Measurements from ENCODE around the gene JPH3. TPM values are rescaled to one million over a fixed set of nuclear protein-coding genes. Genes with fewer than 3 reads are reported as not detected.

Gene JPH3
- total and polyA plus RNA-seq, 2 experiments from 2014 or later: 1.8 to 4.8 TPM

DNA sequence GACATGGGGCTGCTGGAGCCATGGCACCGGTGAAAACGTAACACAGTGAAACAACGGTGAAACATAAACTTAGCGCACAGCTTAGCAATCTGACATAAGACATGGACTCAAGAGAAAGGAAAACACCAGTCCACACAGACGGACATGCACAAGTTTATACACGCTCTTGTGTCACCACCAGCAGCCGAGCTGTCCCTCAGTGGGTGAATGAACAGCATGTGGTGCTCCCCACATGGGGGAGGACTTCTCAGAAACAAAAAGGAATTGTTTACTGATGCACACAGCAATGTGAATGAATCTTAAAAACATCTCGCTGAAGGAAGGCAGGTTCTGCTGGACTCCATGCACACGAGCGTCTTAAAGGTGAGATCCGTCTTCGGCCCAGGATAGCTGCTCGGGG lies 129.3 kb downstream of the JPH3 start:
- Histone ChIP-seq H3K4me3 (no peak overlapping the region), H3K9me3 (ENCODE audit: low read depth) (no peaks in the 10 kb centered on the region), H2AFZ (no peak overlapping the region), H3K27ac (no peak overlapping the region), H3K27me3 (no peaks in the 10 kb centered on the region), H3K36me3 (replicated peaks; ENCODE audit: insufficient read depth, low read depth) (no peaks in the 10 kb centered on the region), H3K4me2 (no peak overlapping the region), H3K4me1 (ENCODE audit: insufficient read depth) (no peaks in the 10 kb centered on the region), H3K79me2 (no peaks in the 10 kb centered on the region), H4K20me1 (ENCODE audit: insufficient read depth, poor library complexity, severe bottlenecking) (no peaks in the 10 kb centered on the region), H3K9me2 (replicated peaks; ENCODE audit: insufficient read depth) (no peaks in the 10 kb centered on the region)
- DNase-seq (ENCODE audit: low spot score): no peak
- WGBS (ENCODE audit: low lambda C conversion rate, missing lambda C conversion rate): 98% methylated on average over 13 of the region's 13 CpGs
- TF ChIP-seq EZH2phosphoT487 (IDR thresholded peaks at IDR 0.05; ENCODE audit: low read depth, severe bottlenecking, unreplicated experiment): no peak

DNA sequence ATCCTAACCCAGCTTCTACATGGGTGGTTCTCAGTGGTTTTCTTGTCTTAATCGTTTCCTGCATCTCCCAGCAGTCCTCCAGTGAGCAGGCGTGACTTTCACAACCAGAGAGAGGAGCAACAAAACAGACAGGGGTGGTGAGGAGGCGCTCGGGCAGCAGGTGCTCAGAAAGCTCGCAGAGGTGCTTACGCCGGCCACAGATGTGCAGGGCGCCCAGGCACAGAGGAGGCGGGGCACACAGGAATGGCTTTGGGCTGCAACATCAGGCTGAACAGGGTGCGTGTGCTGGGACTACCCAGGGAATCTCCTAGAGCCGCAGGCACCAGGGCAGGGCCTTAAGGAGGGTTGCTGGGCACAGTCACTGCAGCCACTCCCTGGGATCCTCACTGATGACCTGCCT lies 130.9 kb downstream of the JPH3 start:
- no peaks in the 10 kb centered on the region for H4K20me1 ChIP-seq (ENCODE audit: insufficient read depth, poor library complexity, severe bottlenecking)
- H3K36me3 ChIP-seq (replicated peaks; ENCODE audit: insufficient read depth, low read depth): no peaks in the 10 kb centered on the region
- no peak overlapping the region for H3K4me2 ChIP-seq
- no peaks in the 10 kb centered on the region for H3K79me2 ChIP-seq
- no peak for DNase-seq (ENCODE audit: low spot score)
- 95% methylated on average over 11 of the region's 11 CpGs for WGBS (ENCODE audit: low lambda C conversion rate, missing lambda C conversion rate)
- H3K9me2 ChIP-seq (replicated peaks; ENCODE audit: insufficient read depth): no peaks in the 10 kb centered on the region
- H3K9me3 ChIP-seq (ENCODE audit: low read depth): no peaks in the 10 kb centered on the region
- no peaks in the 10 kb centered on the region for H3K27me3 ChIP-seq
- no peaks in the 10 kb centered on the region for H3K4me1 ChIP-seq (ENCODE audit: insufficient read depth)
- no peak overlapping the region for H2AFZ ChIP-seq
- no peak overlapping the region for H3K4me3 ChIP-seq
- TF ChIP-seq, protein P1, sequence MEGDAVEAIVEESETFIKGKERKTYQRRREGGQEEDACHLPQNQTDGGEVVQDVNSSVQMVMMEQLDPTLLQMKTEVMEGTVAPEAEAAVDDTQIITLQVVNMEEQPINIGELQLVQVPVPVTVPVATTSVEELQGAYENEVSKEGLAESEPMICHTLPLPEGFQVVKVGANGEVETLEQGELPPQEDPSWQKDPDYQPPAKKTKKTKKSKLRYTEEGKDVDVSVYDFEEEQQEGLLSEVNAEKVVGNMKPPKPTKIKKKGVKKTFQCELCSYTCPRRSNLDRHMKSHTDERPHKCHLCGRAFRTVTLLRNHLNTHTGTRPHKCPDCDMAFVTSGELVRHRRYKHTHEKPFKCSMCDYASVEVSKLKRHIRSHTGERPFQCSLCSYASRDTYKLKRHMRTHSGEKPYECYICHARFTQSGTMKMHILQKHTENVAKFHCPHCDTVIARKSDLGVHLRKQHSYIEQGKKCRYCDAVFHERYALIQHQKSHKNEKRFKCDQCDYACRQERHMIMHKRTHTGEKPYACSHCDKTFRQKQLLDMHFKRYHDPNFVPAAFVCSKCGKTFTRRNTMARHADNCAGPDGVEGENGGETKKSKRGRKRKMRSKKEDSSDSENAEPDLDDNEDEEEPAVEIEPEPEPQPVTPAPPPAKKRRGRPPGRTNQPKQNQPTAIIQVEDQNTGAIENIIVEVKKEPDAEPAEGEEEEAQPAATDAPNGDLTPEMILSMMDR (IDR thresholded peaks at IDR 0.05; ENCODE audit: poor library complexity): no peak
- no peak overlapping the region for H3K27ac ChIP-seq

DNA sequence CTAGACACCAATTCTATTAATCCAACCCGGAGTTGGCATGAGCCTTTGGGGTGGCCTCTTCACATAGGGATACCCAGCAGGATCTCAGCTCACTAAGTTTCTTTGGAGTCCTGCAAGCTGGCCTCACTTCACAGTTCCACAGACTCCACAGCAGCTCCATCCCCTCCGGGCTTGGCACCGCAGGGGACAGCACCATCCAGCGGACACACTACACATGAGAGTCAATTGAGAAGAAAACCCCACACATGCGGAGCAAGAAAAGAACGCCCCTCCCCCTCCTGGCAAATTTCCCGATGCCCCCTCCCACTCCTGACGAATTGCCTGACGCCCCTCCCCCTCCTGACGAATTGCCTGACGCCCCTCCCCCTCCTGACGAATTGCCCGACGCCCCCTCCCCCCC lies 132.3 kb downstream of the JPH3 start:
- no peak overlapping the region for H2AFZ ChIP-seq
- H3K27ac ChIP-seq: no peak overlapping the region
- H3K4me1 ChIP-seq (ENCODE audit: insufficient read depth): no peaks in the 10 kb centered on the region
- H3K79me2 ChIP-seq: no peaks in the 10 kb centered on the region
- DNase-seq (ENCODE audit: low spot score): no peak
- TF ChIP-seq, protein P1 (IDR thresholded peaks at IDR 0.05; ENCODE audit: poor library complexity): no peak
- no peak for TF ChIP-seq EZH2 (IDR thresholded peaks at IDR 0.05; ENCODE audit: borderline replicate concordance)
- no peak for TF ChIP-seq EZH2phosphoT487 (IDR thresholded peaks at IDR 0.05; ENCODE audit: low read depth, severe bottlenecking, unreplicated experiment)
- H3K9me2 ChIP-seq (replicated peaks; ENCODE audit: insufficient read depth): no peaks in the 10 kb centered on the region
- no peaks in the 10 kb centered on the region for H3K36me3 ChIP-seq (replicated peaks; ENCODE audit: insufficient read depth, low read depth)
- H3K27me3 ChIP-seq: no peaks in the 10 kb centered on the region
- no peak overlapping the region for H3K4me3 ChIP-seq
- WGBS (ENCODE audit: low lambda C conversion rate, missing lambda C conversion rate): 84% methylated on average over 6 of the region's 14 CpGs
- no peak overlapping the region for H3K4me2 ChIP-seq
- H4K20me1 ChIP-seq (ENCODE audit: insufficient read depth, poor library complexity, severe bottlenecking): no peaks in the 10 kb centered on the region
- no peaks in the 10 kb centered on the region for H3K9me3 ChIP-seq (ENCODE audit: low read depth)

DNA sequence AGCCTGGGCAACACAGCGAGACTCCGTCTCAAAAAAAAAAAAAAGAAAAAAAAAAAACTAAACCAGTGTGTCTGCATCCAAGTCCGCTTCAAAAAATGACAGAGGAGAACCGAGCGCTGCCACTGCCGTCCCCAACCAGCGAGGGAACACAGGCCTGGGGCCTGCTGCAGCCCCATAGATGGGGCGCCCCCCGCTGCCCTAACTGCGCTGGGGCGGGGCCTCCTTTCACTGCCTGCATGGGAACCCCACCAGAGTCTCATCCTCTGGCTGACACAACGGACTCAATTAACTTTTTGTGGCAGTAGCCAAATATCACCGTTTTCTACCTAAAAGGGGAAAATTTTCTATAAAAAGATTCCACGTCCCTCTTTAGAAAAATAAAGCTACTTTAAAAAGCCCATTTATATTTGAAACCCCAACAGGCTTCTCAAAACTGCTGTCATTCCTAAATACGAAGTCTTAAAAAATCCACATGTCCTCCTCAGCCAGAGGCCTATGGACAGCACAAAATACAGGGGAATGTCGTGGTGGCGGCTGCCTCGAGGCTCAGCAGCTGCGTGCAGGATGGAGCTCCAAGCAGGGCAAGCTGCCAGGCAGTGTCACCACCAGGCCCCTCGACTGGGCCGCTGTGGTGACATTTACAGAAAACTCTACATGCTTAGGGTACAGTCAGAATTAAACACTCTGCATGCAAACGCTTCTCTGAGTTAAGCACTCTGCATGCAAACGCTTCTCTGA lies 133.1 kb downstream of the JPH3 start:
- Histone ChIP-seq H3K9me3 (ENCODE audit: low read depth) (no peaks in the 10 kb centered on the region), H3K4me3 (no peak overlapping the region), H3K79me2 (no peaks in the 10 kb centered on the region), H3K27ac (no peak overlapping the region), H3K4me2 (no peak overlapping the region), H3K27me3 (no peaks in the 10 kb centered on the region), H3K4me1 (ENCODE audit: insufficient read depth) (no peaks in the 10 kb centered on the region), H3K9me2 (replicated peaks; ENCODE audit: insufficient read depth) (no peaks in the 10 kb centered on the region), H4K20me1 (ENCODE audit: insufficient read depth, poor library complexity, severe bottlenecking) (no peaks in the 10 kb centered on the region), H2AFZ (no peak overlapping the region), H3K36me3 (replicated peaks; ENCODE audit: insufficient read depth, low read depth) (no peaks in the 10 kb centered on the region)
- whole genome bisulfite sequencing (ENCODE audit: low lambda C conversion rate, missing lambda C conversion rate): 90% methylated on average over 21 of the region's 23 CpGs
- DNase-seq (ENCODE audit: low spot score): no peak
- no peak for TF ChIP-seq EZH2 (IDR thresholded peaks at IDR 0.05; ENCODE audit: borderline replicate concordance)
- no peak for TF ChIP-seq EZH2phosphoT487 (IDR thresholded peaks at IDR 0.05; ENCODE audit: low read depth, severe bottlenecking, unreplicated experiment)
- TF ChIP-seq, protein P1 (IDR thresholded peaks at IDR 0.05; ENCODE audit: poor library complexity): no peak
